AG04450 (cell line): Measurements from ENCODE around the gene HERC4. TPM values are rescaled to one million over a fixed set of nuclear protein-coding genes. Genes with fewer than 3 reads are reported as not detected.

Experiments used
- CTCF ChIA-PET: fragments of 300-600, 350-600 bp; formaldehyde crosslinking; extraction: SDS; loops from one replicate; lab custom pipeline; 2022; ENCODE audit warnings: antibody characterized with exemption, inconsistent platforms; lab: Charles Lee
- POLR2A ChIA-PET: fragments of 350-600 bp; formaldehyde crosslinking; extraction: SDS; loops from one replicate; lab custom pipeline; 2021; ENCODE audit warnings: antibody characterized with exemption, inconsistent platforms; lab: Yijun Ruan, JAX
- DNase-seq: peaks from one replicate; pipeline ENCODE4 v3.0.0-alpha.2; 2011; ENCODE audit warnings: low read depth, low spot score
- H3K27ac ChIP-seq: one replicate; pipeline ENCODE4 v1.5.1; 2012; ENCODE audit warnings: low read depth, low read length, control low read depth
- H3K27me3 ChIP-seq: one replicate; pipeline ENCODE4 v1.6.0; 2012; ENCODE audit warnings: low read length; ENCODE audit not compliant: control insufficient read depth, insufficient read depth
- H3K4me3 ChIP-seq: 2 replicates; pipeline ENCODE4 v1.5.1; 2011; ENCODE audit warnings: mild to moderate bottlenecking, low read depth, low read length, control low read depth
- H3K9me3 ChIP-seq: 2 replicates; pipeline ENCODE4 v1.5.1; 2012; ENCODE audit warnings: low read length; ENCODE audit not compliant: control insufficient read depth, insufficient read depth
- CTCF ChIP-seq: IDR thresholded peaks from 2 replicates; pipeline ENCODE4 v1.5.1; 2011; ENCODE audit warnings: low read depth, low read length, control low read depth, inconsistent platforms
- polyA plus RNA-seq: library from polyadenylated mRNA; depleted of rRNA; stranded (reverse); fragments of >200 nt; gene quantifications from 2 replicates; pipeline ENCODE4 v1.2.3, GENCODE V29; 2011

Gene HERC4
- polyA plus RNA-seq, 1 experiment, result 59.1 TPM

GRCh38 chr10:68086910-68087684, 12.0 kb upstream of the HERC4 start:
- CTCF ChIA-PET, result interaction anchor here (0.6 to 8.5 kb wide), 5 partner anchors 8 to 262 kb away, joined by 3 to 197 read pairs (median 3); no protein-coding TSS in a partner anchor
- DNase-seq, result no peak
- no peak for TF ChIP-seq CTCF

GRCh38 chr10:68086011-68086410, 10.9 kb upstream of the HERC4 start:
- Histone ChIP-seq H3K9me3 (no peaks in the 10 kb centered on the region), H3K4me3 (no peak overlapping the region), H3K27me3 (no peaks in the 10 kb centered on the region), H3K27ac (no peak overlapping the region)
- DNase-seq, result no peak
- ChIA-PET POLR2A (no interaction called here), CTCF (interaction anchor here (0.9 to 8.5 kb wide), 5 partner anchors 9 to 263 kb away, joined by 3 to 197 read pairs (median 3); no protein-coding TSS in a partner anchor)
- no peak for TF ChIP-seq CTCF

More at GRCh38 chr10:68086910-68087684, 12.0 kb upstream of the HERC4 start:
- Histone ChIP-seq H3K4me3 (no peak overlapping the region), H3K27ac (no peak overlapping the region), H3K9me3 (no peaks in the 10 kb centered on the region), H3K27me3 (no peaks in the 10 kb centered on the region)
- POLR2A ChIA-PET, result interaction anchor here (0.6 to 1.1 kb wide), 2 partner anchors 69 to 248 kb away, joined by 3 read pairs; no protein-coding TSS in a partner anchor

- DNase-seq, result no peak
- H3K27ac ChIP-seq, result no peak overlapping the region
- no peak overlapping the region for H3K4me3 ChIP-seq
- no peaks in the 10 kb centered on the region for H3K27me3 ChIP-seq
- TF ChIP-seq CTCF, result no peak
- ChIA-PET CTCF (interaction anchor here (0.6 to 8.5 kb wide), 11 partner anchors 13 to 249 kb away, joined by 3 to 197 read pairs (median 5); partner anchors contain the start of gene PBLD), POLR2A (interaction anchor here (0.9 kb wide), 2 partner anchors 69 to 248 kb away, joined by 4 to 5 read pairs; partner anchors contain the start of gene HNRNPH3)
- H3K9me3 ChIP-seq, result no peaks in the 10 kb centered on the region
Measured at GRCh38 chr10:68084469-68084868, 9.4 kb upstream of the HERC4 start.

GRCh38 chr10:68083953-68084352, 8.9 kb upstream of the HERC4 start:
- no peak overlapping the region for H3K27ac ChIP-seq
- H3K9me3 ChIP-seq, result no peaks in the 10 kb centered on the region
- no peak for TF ChIP-seq CTCF
- no peaks in the 10 kb centered on the region for H3K27me3 ChIP-seq
- ChIA-PET POLR2A (interaction anchor here (0.9 kb wide), 1 partner anchor 248 kb away, joined by 4 read pairs; the partner anchor contains the start of gene HNRNPH3), CTCF (interaction anchor here (0.6 to 8.5 kb wide), 11 partner anchors 13 to 249 kb away, joined by 3 to 197 read pairs (median 6); partner anchors contain the start of genes MYPN and PBLD)
- no peak for DNase-seq
- no peak overlapping the region for H3K4me3 ChIP-seq
